Rectal smooth muscle tissue (tissue), 1 donor: Measurements from ENCODE around the gene GOSR2.

Experiments used
- H3K27ac ChIP-seq: one replicate; pipeline ENCODE4 v1.7.0; 2013; ENCODE audit warnings: low read depth, low read length, inconsistent platforms
- H3K27me3 ChIP-seq: one replicate; pipeline ENCODE4 v1.7.0; 2013; ENCODE audit warnings: low read length; ENCODE audit not compliant: control insufficient read depth, insufficient read depth
- H3K36me3 ChIP-seq: one replicate; pipeline ENCODE4 v1.7.0; 2013; ENCODE audit warnings: low read length; ENCODE audit not compliant: control insufficient read depth, insufficient read depth
- H3K4me1 ChIP-seq: one replicate; pipeline ENCODE4 v1.7.0; 2013; ENCODE audit warnings: low read length; ENCODE audit not compliant: control insufficient read depth, insufficient read depth
- H3K4me3 ChIP-seq: one replicate; pipeline ENCODE4 v1.7.0; 2013; ENCODE audit warnings: low read length
- H3K9ac ChIP-seq: one replicate; pipeline ENCODE4 v1.7.0; 2013; ENCODE audit warnings: low read length

The GOSR2 gene

DNA sequence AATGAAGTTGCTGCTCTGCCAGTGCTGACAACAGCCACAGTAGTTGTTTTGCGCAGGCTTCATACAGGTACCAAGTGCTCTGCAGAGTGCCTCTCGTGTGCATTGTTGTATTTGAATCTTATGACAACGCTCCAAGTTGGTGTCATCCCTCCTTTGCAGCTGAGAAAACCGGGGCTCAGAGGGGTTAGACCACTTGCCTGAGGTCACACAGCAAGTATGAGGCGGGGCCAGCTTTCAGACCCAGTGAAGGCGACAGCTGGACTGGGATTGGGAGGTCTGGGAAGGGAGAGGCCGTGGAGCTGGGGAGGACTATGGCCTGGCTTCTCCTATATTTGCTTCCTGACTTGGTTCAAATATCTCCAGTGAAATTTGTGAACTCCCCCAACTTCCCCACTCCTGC lies 38.4 kb upstream of the GOSR2 start:
- no peaks in the 10 kb centered on the region for H3K4me1 ChIP-seq
- H3K27ac ChIP-seq, result no peak overlapping the region
- H3K27me3 ChIP-seq, result peaks cover 2% of the 10 kb centered on the region
- H3K9ac ChIP-seq, result no peak overlapping the region
- no peaks in the 10 kb centered on the region for H3K36me3 ChIP-seq
- H3K4me3 ChIP-seq, result no peak overlapping the region

DNA sequence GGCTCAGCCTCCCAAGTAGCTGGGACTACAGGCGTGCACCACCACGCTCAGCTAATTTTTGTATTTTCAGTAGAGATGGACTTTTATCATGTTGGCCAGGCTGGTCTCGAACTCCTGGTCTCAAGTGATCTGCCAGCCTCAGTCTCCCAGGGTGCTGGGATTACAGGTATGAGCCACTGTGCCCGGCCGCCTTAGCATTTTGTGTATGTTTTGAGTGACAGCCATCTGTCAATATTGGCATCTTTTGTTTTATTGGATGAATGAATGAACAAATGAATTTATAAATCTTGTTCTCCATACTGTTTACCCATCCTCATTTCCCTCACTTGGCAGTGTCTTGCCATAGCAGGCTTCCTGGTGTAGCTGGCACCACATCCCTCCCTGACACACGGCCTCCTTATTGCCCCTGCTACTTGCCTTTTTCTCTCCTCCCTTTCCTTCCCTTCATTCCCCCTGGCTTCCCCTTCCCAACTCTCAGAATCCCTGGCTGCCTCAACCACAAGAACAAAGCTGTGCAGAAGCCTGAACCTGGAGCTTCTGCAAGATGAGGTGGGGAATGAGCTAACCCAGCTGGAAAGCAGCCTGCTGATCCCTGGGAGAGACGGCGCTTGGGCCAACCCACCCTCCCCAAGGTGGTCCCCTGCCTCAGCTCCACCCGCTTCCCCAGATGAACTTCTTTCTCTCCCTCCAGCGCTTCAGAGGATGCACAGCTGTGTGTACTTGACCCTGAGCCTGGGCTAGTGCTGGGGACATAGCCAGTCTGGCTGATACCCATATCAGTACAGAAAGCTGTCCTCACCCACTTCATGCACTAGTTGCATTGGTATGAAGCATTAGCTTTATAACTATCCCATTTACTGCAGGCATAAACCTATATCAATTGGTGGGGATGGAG lies 37.3 kb upstream of the GOSR2 start:
- H3K27ac ChIP-seq, result no peak overlapping the region
- peaks cover 2% of the 10 kb centered on the region for H3K27me3 ChIP-seq
- H3K36me3 ChIP-seq, result no peaks in the 10 kb centered on the region
- no peak overlapping the region for H3K9ac ChIP-seq
- no peak overlapping the region for H3K4me3 ChIP-seq
- H3K4me1 ChIP-seq, result no peaks in the 10 kb centered on the region

DNA sequence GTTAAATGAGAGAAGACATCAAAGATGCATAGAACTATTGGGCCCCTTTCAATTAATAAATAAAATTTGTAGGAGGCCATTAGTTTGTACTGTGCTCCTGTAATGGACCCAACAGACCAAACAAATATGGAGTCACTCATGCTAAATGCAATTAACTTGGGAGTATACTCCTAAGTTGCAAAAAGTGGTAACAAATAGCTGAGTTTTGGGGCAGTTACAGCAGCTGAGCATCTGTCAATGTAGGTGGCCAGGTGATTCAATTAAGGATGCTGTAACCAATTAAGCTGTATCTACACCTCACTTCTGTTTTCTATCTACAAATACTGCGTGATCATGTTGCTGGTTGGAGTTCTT lies 36.7 kb upstream of the GOSR2 start:
- Histone ChIP-seq H3K27ac (no peak overlapping the region), H3K9ac (no peak overlapping the region), H3K36me3 (no peaks in the 10 kb centered on the region), H3K4me3 (no peak overlapping the region), H3K4me1 (no peaks in the 10 kb centered on the region), H3K27me3 (peaks cover 2% of the 10 kb centered on the region)

DNA sequence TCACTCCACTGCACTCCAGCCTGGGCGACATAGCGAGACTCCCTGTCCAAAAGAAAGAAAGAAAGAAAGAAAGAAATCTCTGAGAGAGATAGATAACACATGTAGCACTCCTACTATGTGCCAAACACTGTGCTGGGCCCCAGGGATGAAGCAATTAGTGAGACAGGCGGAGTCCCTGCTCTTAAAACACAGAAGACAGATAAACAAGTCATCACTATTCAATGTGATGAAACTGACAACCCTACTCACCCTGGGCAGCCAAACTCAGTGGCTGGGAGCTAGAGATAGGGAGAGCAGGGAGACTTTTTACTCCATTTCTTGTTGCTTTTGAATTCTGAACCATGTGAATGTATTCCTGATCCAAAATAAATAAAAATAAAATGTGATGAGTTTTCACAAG lies 35.2 kb upstream of the GOSR2 start:
- Histone ChIP-seq H3K4me3 (no peak overlapping the region), H3K27ac (no peak overlapping the region), H3K4me1 (no peaks in the 10 kb centered on the region), H3K27me3 (peaks cover 2% of the 10 kb centered on the region), H3K9ac (no peak overlapping the region), H3K36me3 (no peaks in the 10 kb centered on the region)

DNA sequence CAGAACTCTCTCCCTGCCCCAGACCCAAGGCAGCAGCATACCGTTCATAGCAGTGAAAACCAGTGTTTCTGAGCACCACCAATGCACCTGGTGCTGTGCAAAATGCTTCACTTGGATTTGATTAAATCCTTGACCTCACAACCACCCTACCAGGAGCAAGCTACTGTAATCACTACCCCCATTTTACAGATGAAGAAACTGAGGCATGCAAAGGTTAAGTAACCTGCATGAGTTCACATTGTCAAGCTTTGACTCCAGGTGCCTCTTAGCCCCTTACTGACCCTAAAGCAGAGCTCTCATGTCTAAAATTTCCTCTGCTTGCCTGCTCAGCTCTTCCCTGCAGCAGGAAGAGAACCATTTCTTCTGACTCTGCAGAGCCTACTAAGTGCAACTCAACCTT lies 34.2 kb upstream of the GOSR2 start:
- Histone ChIP-seq H3K27me3 (peaks cover 3% of the 10 kb centered on the region), H3K27ac (no peak overlapping the region), H3K9ac (no peak overlapping the region), H3K4me1 (no peaks in the 10 kb centered on the region), H3K36me3 (no peaks in the 10 kb centered on the region), H3K4me3 (no peak overlapping the region)

DNA sequence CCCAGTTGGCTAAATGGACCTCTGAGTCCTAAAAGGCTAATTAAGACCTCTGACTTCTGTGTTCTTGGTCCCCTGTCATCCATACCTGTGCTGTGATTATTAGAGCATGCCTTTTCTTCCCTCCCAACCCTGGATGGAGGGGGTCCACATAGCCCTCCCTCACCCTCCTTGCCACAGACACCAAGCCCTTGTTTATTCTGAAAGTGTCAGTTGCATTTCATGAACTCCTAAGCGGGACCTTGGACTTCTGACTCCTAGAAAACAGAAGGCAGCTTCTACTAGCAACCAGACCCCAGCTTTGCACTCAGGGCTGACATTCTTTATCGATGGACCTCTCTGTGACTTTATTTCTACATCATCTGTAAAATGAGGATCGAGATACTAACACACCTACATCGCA lies 33.4 kb upstream of the GOSR2 start:
- Histone ChIP-seq H3K4me1 (no peaks in the 10 kb centered on the region), H3K27ac (no peak overlapping the region), H3K4me3 (no peak overlapping the region), H3K36me3 (no peaks in the 10 kb centered on the region), H3K27me3 (peaks cover 5% of the 10 kb centered on the region), H3K9ac (no peak overlapping the region)

DNA sequence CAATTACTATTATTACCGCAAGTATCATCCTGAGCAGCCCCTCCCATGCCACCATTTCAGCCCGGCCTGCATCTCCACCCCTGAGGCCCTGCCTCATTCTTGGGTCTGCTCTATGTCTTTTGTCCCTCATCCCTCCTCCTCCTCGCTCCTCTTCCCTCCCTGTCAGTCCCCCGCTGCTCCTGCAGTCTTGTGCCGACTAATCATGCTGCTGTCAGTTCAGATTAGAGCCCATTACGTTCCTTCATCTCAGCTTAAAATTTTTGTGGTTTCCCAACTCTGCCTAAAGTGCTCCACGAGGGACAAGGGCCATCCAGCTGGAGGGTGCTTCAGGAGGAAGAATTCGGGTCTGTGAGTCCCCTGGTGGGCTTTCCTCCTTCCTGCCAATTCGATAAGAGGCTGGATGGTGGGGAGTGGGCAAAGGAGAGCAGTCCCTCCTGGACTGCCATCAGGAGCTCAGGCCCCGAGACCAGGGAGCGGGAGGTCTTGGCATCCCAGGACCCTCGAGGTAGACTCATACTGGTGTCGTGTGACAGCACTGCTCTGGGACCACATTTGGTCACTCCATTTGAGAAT lies 32.9 kb upstream of the GOSR2 start:
- no peaks in the 10 kb centered on the region for H3K36me3 ChIP-seq
- H3K27ac ChIP-seq, result no peak overlapping the region
- H3K27me3 ChIP-seq, result peaks cover 5% of the 10 kb centered on the region
- no peak overlapping the region for H3K9ac ChIP-seq
- no peaks in the 10 kb centered on the region for H3K4me1 ChIP-seq
- no peak overlapping the region for H3K4me3 ChIP-seq

DNA sequence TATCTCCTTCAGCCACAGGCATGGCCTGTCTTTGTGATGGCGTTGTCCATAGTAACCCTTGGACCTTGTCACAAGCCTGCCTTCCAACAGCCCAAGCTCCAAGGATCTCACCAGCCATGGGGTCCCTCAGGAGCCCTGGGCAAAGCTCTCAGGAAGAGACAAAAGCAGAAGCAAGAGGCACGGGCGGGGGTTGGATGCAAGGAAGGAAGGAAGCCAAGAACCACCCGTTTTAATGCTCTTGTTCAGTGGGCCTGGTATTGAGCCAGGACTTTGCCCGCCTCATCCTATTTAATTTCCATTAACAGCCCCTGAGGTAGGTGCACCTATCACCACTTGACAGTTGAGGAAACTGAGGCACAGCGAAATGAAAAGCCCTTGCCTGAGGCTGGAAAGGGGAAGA lies 32.3 kb upstream of the GOSR2 start:
- H3K27ac ChIP-seq, result no peak overlapping the region
- H3K36me3 ChIP-seq, result no peaks in the 10 kb centered on the region
- H3K27me3 ChIP-seq, result peaks cover 5% of the 10 kb centered on the region
- no peak overlapping the region for H3K4me3 ChIP-seq
- H3K9ac ChIP-seq, result no peak overlapping the region
- H3K4me1 ChIP-seq, result no peaks in the 10 kb centered on the region

DNA sequence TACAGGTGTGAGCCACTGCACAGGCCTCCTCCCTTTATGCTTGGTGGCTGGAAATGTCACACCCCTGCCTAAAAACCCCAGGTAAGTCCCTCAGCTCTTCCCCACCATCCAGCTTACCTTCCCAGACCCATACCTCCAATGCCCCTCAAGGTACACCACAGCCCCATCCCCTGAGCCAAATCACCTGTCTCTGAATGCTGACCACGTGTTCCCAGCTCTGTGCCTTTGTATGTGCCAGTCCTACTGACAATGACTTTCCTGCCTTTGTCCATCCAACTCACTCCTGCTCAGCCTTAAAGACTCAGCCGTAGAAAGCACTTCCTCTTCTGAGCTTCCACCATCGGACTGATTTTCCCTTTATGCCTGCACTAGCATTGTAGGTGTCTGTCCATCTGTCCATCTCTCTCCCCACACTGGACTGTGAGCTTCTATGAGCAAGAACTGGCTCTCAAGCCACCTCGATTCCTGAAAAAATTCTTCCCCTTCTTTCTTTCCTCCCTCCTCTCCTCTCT lies 30.7 kb upstream of the GOSR2 start:
- Histone ChIP-seq H3K4me3 (no peak overlapping the region), H3K9ac (no peak overlapping the region), H3K36me3 (no peaks in the 10 kb centered on the region), H3K4me1 (no peaks in the 10 kb centered on the region), H3K27me3 (peaks cover 3% of the 10 kb centered on the region), H3K27ac (no peak overlapping the region)

DNA sequence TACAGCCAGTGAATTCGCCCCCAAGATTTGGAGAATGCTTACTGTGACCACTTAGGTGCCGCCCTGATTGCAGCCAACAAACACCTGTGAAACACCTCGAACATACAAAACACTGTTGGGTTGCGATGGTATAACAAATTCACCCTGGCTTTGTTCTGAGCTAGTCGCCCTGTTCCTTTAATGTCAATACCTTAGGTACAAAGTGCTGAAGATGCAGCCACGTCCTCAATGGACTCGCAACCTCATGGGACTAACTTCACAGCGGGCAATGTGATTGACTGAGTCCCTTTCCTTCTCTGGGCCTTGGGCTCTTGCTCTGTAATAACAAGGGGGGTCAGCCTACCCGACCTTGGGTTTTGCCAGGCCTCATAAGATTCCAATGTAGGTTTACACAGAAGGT lies 28.9 kb upstream of the GOSR2 start:
- Histone ChIP-seq H3K27me3 (peaks cover 3% of the 10 kb centered on the region), H3K4me3 (no peak overlapping the region), H3K9ac (no peak overlapping the region), H3K4me1 (no peaks in the 10 kb centered on the region), H3K27ac (no peak overlapping the region), H3K36me3 (no peaks in the 10 kb centered on the region)

DNA sequence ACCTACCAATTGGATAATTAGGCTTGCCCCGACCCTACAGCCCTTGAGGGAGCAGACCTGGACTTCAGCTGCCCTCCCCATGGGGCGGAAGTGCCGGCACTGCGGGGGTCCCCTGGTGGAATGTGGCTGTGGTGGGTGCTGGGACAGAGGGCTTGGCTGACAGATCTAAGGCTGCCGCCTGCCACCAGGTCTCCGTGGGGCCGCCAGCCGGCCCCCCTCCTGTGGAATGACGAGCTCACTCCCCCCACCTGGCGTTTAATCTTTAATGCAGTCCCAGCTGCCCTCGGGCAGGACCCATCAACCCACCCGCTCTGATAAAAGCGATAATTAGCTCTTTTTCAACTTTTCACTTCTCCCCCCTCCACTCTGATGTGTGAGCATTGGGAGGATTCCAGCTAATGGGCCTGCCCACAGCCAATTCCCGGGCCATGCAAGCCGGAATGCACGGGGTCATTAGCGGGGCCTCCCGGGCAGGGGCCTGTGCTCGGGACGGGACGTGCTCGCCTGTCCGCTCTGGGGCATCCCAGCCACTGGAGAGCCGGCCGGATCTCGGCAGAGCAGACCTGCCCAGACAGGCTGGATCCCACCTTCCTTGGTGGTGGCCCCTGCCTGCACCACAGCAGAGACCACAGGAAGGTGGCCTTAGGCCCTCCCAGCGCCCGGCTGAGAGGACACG lies 28.3 kb upstream of the GOSR2 start:
- Histone ChIP-seq H3K27ac (no peak overlapping the region), H3K4me3 (no peak overlapping the region)

DNA sequence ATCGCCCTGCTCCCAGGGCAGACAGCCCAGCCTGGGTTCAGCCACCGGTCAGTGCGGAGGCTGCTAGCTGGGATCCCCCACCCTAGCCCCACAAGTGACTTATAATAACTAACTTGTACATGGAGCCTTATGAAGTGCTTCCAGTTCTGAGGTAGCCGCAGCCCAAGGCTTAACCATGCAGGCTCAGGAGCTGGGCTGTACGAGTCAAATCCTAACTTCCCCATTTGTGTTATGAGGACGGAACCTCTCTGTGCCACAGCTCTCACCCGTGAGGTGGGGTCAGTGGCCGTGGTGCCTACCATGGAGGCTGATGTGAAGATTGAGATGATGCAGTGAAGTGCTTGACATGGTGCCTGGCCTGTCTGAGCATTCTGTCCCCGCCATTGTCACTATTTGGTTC lies 27.8 kb upstream of the GOSR2 start:
- Histone ChIP-seq H3K4me1 (no peaks in the 10 kb centered on the region), H3K27me3 (peaks cover 3% of the 10 kb centered on the region), H3K4me3 (no peak overlapping the region), H3K27ac (no peak overlapping the region), H3K9ac (no peak overlapping the region), H3K36me3 (no peaks in the 10 kb centered on the region)

More for the DNA sequence above, 28.3 kb upstream of the GOSR2 start:
- Histone ChIP-seq H3K9ac (no peak overlapping the region), H3K36me3 (no peaks in the 10 kb centered on the region), H3K27me3 (peaks cover 3% of the 10 kb centered on the region), H3K4me1 (no peaks in the 10 kb centered on the region)
